Brain pericyte (primary cell): ENCODE results near the gene PCDHGA1.
"Not testable (repeated sequence)": the region's sequence is repeated elsewhere in the genome, so short reads cannot be mapped to it uniquely, and the experiment has no call there.

Experiments
- DNase-seq: peaks from one replicate; pipeline ENCODE4 v3.0.0-alpha.2; 2012; ENCODE audit warnings: low read depth, low spot score

The PCDHGA1 gene

GRCh38 chr5:141346017-141346416 lies 15.7 kb downstream of the PCDHGA1 start:
- DNase-seq: not testable (repeated sequence)

- no peak for DNase-seq
Observed at GRCh38 chr5:141349917-141350619, 19.8 kb downstream of the PCDHGA1 start, which contains the start of gene PCDHGB1. PCDHGB1 (plus strand) TSS chr5:141350099; CDS start chr5:141350261, 162 bp downstream.

DNA sequence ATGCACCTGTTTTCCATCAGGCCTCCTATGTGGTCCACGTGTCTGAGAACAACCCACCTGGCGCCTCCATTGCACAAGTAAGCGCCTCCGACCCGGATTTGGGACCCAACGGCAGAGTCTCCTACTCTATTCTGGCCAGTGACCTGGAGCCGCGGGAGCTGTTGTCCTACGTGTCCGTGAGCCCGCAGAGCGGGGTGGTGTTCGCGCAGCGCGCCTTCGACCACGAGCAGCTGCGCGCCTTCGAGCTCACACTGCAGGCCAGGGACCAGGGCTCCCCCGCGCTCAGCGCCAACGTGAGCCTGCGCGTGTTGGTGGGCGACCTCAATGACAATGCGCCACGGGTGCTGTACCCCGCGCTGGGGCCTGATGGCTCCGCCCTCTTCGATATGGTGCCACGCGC lies 21.3 kb downstream of the PCDHGA1 start:
- DNase-seq: no peak

- no peak for DNase-seq
Observed at GRCh38 chr5:141354900-141355469, 24.7 kb downstream of the PCDHGA1 start, which contains the start of gene PCDHGA4. PCDHGA4 (plus strand) TSS chr5:141355021; CDS start chr5:141355108, 87 bp downstream.

- no peak for DNase-seq
Observed at GRCh38 chr5:141355641-141356040, 25.3 kb downstream of the PCDHGA1 start.

GRCh38 chr5:141356133-141356532 lies 25.8 kb downstream of the PCDHGA1 start:
- no peak for DNase-seq

- DNase-seq: no peak
Observed at GRCh38 chr5:141356950-141357349, 26.6 kb downstream of the PCDHGA1 start.

DNA sequence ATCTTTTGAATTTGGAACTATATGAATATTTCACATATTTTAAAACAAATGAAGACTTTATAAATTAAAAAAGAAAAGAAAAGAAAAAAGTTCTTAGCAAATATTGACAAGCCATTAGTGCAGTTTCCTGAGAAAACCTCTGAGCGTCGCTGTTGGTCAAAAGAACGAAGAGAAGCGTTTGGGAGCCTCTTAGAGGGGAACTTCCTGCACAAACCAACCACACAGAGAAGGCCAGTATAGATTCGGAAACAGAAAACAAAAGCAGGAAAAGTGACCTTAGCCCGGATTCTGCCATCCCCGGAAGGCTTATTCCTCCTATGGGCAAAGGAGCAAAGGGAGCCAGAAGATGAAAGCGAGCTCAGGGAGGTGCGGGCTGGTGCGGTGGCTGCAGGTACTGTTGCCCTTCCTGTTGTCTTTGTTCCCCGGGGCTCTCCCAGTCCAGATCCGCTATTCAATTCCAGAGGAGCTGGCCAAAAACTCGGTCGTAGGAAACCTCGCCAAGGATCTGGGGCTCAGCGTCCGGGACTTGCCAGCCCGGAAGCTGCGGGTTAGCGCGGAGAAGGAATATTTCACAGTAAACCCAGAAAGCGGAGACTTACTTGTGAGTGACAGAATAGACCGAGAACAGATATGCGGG lies 29.6 kb downstream of the PCDHGA1 start, which contains the start of gene PCDHGB2:
Gene PCDHGB2, plus strand, starts transcription at position 205 of the 637 bp plus-strand sequence. Its CDS starts 142 bp downstream, at position 347.
- DNase-seq: no peak

- no peak for DNase-seq
Observed at GRCh38 chr5:141360685-141361084, 30.4 kb downstream of the PCDHGA1 start.

- DNase-seq: no peak
Observed at GRCh38 chr5:141362719-141363118, 32.4 kb downstream of the PCDHGA1 start.

GRCh38 chr5:141363952-141364660 lies 33.8 kb downstream of the PCDHGA1 start, which contains the start of gene PCDHGA5:
PCDHGA5 (plus strand) TSS chr5:141364162; CDS start chr5:141364331, 169 bp downstream.
- no peak for DNase-seq

GRCh38 chr5:141366016-141366896 lies 35.9 kb downstream of the PCDHGA1 start:
- no peak for DNase-seq

DNA sequence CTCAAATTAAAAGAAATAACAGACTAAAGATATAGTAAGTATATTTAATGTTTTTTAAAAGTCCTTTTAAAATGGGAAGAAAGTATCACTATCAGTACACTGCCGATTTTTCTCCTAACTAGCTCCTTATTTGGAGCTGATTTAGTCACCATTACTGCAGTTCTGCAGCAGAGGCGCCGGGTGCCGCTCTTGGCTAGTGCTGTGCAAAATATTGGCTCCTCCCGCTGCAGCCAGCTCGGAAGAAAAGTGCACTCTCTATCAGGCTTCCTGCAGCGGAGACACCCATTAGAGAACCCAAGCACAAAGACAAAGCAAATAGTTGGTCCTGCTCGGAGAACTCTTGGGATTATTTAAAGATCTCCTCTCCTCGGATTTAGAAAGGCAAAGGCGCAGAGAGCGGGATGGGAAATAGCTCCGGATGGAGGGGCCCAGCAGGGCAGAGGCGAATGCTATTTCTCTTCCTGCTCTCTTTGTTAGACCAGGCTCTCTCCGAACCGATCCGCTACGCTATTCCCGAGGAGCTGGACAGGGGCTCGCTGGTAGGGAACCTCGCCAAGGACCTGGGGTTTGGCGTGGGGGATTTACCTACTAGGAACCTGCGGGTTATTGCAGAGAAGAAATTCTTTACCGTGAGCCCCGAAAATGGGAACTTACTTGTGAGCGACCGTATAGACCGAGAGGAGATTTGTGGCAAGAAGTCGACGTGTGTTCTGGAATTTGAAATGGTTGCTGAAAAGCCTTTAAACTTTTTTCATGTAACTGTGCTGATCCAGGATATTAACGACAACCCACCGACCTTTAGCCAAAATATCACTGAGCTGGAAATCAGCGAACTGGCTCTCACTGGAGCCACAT lies 39.9 kb downstream of the PCDHGA1 start, which contains the start of gene PCDHGB3:
Gene PCDHGB3, plus strand, starts transcription at position 249 of the 855 bp plus-strand sequence. Its CDS starts 153 bp downstream, at position 402.
- DNase-seq: no peak

DNA sequence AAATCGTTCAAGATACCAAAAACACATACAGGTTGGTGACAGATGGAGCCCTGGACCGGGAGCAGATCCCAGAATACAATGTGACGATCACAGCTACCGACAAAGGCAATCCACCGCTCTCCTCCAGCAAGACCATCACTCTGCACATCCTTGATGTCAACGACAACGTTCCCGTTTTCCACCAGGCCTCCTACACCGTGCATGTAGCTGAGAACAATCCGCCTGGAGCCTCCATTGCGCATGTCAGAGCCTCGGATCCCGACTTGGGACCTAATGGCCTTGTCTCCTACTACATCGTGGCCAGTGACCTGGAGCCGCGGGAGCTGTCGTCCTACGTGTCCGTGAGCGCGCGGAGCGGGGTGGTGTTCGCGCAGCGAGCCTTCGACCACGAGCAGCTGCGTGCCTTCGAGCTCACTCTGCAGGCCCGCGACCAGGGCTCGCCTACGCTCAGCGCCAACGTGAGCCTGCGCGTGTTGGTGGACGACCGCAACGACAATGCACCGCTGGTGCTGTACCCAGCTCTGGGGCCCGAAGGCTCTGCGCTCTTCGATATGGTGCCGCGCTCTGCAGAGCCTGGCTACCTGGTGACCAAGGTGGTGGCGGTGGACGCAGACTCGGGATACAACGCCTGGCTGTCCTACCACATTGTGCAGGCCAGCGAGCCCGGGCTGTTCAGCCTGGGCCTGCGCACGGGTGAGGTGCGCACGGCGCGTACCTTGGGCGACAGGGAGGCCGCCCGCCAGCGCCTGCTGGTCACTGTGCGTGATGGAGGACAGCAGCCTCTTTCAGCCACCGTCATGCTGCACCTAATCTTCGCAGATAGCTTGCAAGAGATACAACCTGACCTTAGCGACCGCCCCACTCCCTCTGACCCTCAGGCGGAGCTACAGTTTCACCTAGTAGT lies 41.5 kb downstream of the PCDHGA1 start:
- no peak for DNase-seq

GRCh38 chr5:141373673-141374317 lies 43.5 kb downstream of the PCDHGA1 start, which contains the start of gene PCDHGA6:
PCDHGA6 (plus strand) TSS chr5:141373891; CDS start chr5:141374084, 193 bp downstream.
- DNase-seq: no peak

GRCh38 chr5:141374627-141375026 lies 44.3 kb downstream of the PCDHGA1 start:
- DNase-seq: no peak

DNA sequence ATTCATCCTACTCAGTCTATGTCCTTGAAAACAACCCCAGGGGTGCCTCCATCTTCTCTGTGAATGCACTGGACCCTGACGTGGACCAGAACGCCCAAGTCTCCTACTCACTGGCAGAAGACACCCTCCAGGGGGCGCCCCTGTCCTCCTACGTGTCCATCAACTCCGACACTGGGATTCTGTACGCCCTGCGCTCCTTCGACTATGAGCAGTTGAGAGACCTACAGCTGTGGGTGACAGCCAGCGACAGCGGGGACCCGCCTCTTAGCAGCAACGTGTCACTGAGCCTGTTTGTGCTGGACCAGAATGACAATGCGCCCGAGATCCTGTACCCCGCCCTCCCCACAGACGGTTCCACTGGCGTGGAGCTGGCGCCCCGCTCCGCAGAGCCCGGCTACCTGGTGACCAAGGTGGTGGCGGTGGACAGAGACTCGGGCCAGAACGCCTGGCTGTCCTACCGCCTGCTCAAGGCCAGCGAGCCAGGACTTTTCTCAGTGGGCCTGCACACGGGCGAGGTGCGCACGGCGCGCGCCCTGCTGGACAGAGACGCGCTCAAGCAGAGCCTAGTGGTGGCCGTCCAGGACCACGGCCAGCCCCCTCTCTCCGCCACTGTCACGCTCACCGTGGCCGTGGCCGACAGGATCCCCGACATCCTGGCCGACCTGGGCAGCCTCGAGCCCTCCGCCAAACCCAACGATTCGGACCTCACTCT lies 45.3 kb downstream of the PCDHGA1 start:
- not testable (repeated sequence) for DNase-seq
